Activated CD8-positive, alpha-beta T cell treated with anti-CD3 and anti-CD28 coated beads for 36 hours (primary cell): ENCODE measurements around the gene PLEKHJ1. TPM values are rescaled to one million over a fixed set of nuclear protein-coding genes. Genes with fewer than 3 reads are reported as not detected.

ENCODE experiments used
- ATAC-seq: fragments of 200-7000 bp; cut with Tn5 transposase; one replicate; pipeline ENCODE4 v1.10.0; 2021; ENCODE audit warnings: mild to moderate bottlenecking, moderate library complexity
- CTCF ChIA-PET: fragments of 350-600 bp; sonication (Branson Sonifier 250); formaldehyde crosslinking; loops from one replicate; lab custom pipeline; 2021; ENCODE audit warnings: antibody characterized with exemption; lab: Charles Lee
- POLR2A ChIA-PET: fragments of 350-600 bp; sonication (Branson Sonifier 250); formaldehyde crosslinking; loops from one replicate; lab custom pipeline; 2021; ENCODE audit warnings: antibody characterized with exemption; lab: Charles Lee
- DNase-seq: peaks from one replicate; pipeline ENCODE4 v3.0.0-alpha.2; 2020
- H3K27ac Mint-ChIP-seq: one replicate; pipeline ENCODE4 v1.8.0; 2021; ENCODE audit warnings: mild to moderate bottlenecking, mixed read lengths
- H3K27me3 Mint-ChIP-seq: one replicate; pipeline ENCODE4 v1.8.0; 2021; ENCODE audit warnings: mixed read lengths
- H3K36me3 Mint-ChIP-seq: one replicate; pipeline ENCODE4 v1.8.0; 2021; ENCODE audit warnings: low read depth, mixed read lengths
- H3K4me1 Mint-ChIP-seq: one replicate; pipeline ENCODE4 v1.8.0; 2021; ENCODE audit warnings: low read depth, mixed read lengths
- H3K4me3 Mint-ChIP-seq: one replicate; pipeline ENCODE4 v1.8.0; 2021; ENCODE audit warnings: mild to moderate bottlenecking, moderate library complexity, mixed read lengths
- H3K9me3 Mint-ChIP-seq: one replicate; pipeline ENCODE4 v1.8.0; 2021; ENCODE audit warnings: mixed read lengths
- CTCF ChIP-seq: fragments of 200-600 bp; IDR thresholded peaks from one replicate; pipeline ENCODE4 v1.8.0; 2022; ENCODE audit warnings: antibody characterized with exemption, mild to moderate bottlenecking
- intact Hi-C: fragments of 100-400 bp; cut with micrococcal nuclease; formaldehyde crosslinking; loops from one replicate; pipeline ENCODE4 v1.10.0; 2022
- total RNA-seq, 2 experiments: library from RNA; stranded (reverse); gene quantifications; one replicate each; pipeline ENCODE4 v1.2.3, GENCODE V29; 2021

PLEKHJ1 gene
- total RNA-seq, 2 experiments from 2014 or later: 65.3 to 72.8 TPM

- no peaks in the 10 kb centered on the region for H3K27me3 Mint-ChIP-seq
- no peak for TF ChIP-seq CTCF
- intact Hi-C loops: no loop called here
- no peaks in the 10 kb centered on the region for H3K4me1 Mint-ChIP-seq
- H3K36me3 Mint-ChIP-seq: peaks cover 25% of the 10 kb centered on the region
- H3K9me3 Mint-ChIP-seq: no peaks in the 10 kb centered on the region
- H3K4me3 Mint-ChIP-seq: no peak overlapping the region
- ChIA-PET CTCF (no interaction called here), POLR2A (interaction anchor here (1.1 kb wide), 1 partner anchor 21 kb away, joined by 4 read pairs; no protein-coding TSS in a partner anchor)
- H3K27ac Mint-ChIP-seq: no peak overlapping the region
- ATAC-seq (no peak), DNase-seq (no peak)
Measured at GRCh38 chr19:2197270-2197669, 38.9 kb downstream of the PLEKHJ1 start.

- H3K36me3 Mint-ChIP-seq: peaks cover 27% of the 10 kb centered on the region
- DNase-seq: no peak
- no peak overlapping the region for H3K27ac Mint-ChIP-seq
- no peaks in the 10 kb centered on the region for H3K9me3 Mint-ChIP-seq
- no peaks in the 10 kb centered on the region for H3K4me1 Mint-ChIP-seq
- TF ChIP-seq CTCF: no peak
- H3K27me3 Mint-ChIP-seq: no peaks in the 10 kb centered on the region
- POLR2A ChIA-PET: no interaction called here
- H3K4me3 Mint-ChIP-seq: no peak overlapping the region
- CTCF ChIA-PET: no interaction called here
- intact Hi-C loops: no loop called here
- ATAC-seq: no peak
Measured at GRCh38 chr19:2195914-2196313, 40.2 kb downstream of the PLEKHJ1 start.

GRCh38 chr19:2195361-2195760 is 40.8 kb downstream of the PLEKHJ1 start:
- ATAC-seq (no peak), DNase-seq (no peak)
- Mint-ChIP-seq H3K4me3 (no peak overlapping the region), H3K27me3 (no peaks in the 10 kb centered on the region), H3K27ac (no peak overlapping the region), H3K36me3 (peaks cover 28% of the 10 kb centered on the region), H3K9me3 (no peaks in the 10 kb centered on the region), H3K4me1 (no peaks in the 10 kb centered on the region)
- TF ChIP-seq CTCF: no peak
- CTCF ChIA-PET: no interaction called here
- POLR2A ChIA-PET: no interaction called here
- intact Hi-C loops: no loop called here

- POLR2A ChIA-PET: no interaction called here
- Mint-ChIP-seq H3K4me3 (no peak overlapping the region), H3K27me3 (no peaks in the 10 kb centered on the region), H3K9me3 (no peaks in the 10 kb centered on the region), H3K27ac (no peak overlapping the region), H3K36me3 (peaks cover 29% of the 10 kb centered on the region), H3K4me1 (no peaks in the 10 kb centered on the region)
- CTCF ChIA-PET: no interaction called here
- ATAC-seq: no peak
- no peak for TF ChIP-seq CTCF
- no peak for DNase-seq
- intact Hi-C loops: no loop called here
Measured at GRCh38 chr19:2194513-2195078, 41.5 kb downstream of the PLEKHJ1 start.

GRCh38 chr19:2193807-2194206 is 42.3 kb downstream of the PLEKHJ1 start:
- CTCF ChIA-PET: no interaction called here
- H3K36me3 Mint-ChIP-seq: peaks cover 32% of the 10 kb centered on the region

More at GRCh38 chr19:2193807-2194206, 42.3 kb downstream of the PLEKHJ1 start:
- Mint-ChIP-seq H3K4me3 (no peak overlapping the region), H3K27me3 (no peaks in the 10 kb centered on the region), H3K4me1 (no peaks in the 10 kb centered on the region), H3K9me3 (no peaks in the 10 kb centered on the region), H3K27ac (no peak overlapping the region)
- intact Hi-C loops: no loop called here
- DNase-seq: no peak
- TF ChIP-seq CTCF: no peak
- ATAC-seq: no peak
- POLR2A ChIA-PET: no interaction called here
